SK-N-DZ (cell line): ENCODE measurements around the gene HUWE1.

ENCODE experiments used
- DNase-seq: peaks from one replicate; pipeline ENCODE4 v3.0.0-alpha.2; 2015; ENCODE audit warnings: low spot score

The HUWE1 gene

DNA sequence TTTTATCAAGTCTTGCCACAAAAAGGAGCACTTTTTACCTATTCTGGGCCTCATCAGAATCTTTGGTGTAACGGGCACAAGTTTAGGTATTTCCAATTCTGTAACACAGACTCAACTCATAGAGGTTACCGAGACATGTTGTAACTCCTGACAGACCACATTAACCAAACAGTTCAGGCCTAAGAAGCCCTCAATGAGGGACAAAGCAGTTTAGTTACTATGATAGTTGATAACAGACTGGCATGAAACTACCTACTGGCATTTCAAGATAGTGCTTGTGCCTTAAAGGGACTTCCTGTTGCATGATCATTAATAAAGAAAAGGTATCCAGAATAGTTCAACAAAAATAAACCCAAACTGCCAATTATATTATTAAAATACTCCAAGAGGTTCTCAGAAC lies 64.1 kb downstream of the HUWE1 start:
- no peak for DNase-seq

DNA sequence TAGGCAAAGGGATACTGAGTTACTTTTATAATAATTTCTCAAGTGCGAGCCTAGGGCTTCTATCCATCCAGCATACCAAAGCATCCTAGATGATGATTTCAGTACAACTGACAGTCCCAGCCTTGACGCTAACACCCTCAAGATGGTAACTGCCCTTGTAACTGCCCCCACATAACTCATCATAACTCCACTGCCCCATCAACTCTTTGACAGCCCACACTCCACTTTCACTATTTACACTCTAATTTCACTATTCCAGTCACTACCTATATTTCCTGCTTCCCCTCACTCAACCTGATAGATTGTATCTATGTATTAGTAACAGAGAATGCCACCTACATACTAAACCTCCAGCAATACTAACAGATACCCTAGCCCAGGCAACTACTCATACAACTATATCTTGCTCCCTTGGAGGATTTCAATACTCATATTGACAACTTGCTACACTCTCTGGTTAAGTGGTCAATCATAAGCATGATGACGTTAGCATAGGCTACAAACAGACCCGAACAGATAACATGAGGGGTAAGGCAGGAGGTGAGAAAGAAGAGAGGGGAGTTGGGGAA lies 65.0 kb downstream of the HUWE1 start:
- no peak for DNase-seq

DNA sequence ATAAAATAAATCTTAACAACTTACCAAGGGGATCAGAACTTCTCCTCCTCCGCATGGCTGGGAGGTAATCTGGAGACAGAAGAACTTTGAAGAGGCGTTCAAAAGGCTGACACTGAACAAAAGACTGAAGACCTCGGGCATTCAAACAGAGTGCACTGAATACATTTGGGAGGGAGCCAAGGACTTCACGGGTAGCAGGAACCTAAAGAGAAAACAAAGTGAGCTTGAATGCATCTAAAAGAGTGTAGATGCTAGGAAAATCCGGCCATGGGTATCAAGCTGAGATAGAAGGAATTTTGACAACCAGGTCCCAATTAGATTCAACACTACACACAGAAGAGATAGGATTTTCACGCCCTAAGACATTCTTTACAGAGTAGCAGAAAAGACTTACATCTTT lies 69.6 kb downstream of the HUWE1 start:
- no peak for DNase-seq

DNA sequence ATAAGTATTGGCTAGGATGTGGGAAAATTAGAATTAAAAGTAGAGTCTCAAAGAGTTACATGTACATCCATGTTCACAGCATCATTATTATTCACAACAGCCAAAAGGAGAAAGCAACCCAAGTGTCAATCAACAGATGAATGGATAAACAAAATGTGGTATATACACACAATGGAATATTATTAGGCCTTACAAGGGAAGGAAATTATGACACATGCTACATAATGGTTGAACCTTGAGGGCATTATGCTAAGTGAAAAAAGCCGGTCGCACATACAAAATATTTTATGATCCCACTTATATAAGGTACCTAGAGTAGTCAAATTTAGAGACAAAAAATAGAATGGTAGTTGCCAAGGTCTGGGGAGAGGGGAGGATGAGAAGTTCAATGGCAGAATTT lies 80.1 kb downstream of the HUWE1 start:
- no peak for DNase-seq

DNA sequence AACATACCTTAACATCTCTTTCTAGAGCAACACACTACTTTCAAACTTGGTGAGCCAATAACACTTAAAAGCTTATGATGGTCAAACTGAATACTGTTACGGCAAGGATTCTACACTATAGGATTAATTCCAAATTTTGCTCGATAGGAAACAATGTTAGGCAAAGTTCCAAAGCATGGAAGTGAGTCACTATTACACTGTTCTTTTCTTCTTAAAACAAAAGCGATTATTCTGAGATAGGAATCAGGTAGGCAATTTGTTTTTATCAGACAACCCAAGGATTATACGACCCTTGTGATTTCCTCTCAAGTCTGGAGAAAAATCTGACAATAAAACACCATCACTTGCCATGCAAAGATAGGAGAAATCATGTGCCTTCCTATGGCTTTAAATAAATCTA lies 81.5 kb downstream of the HUWE1 start:
- no peak for DNase-seq

DNA sequence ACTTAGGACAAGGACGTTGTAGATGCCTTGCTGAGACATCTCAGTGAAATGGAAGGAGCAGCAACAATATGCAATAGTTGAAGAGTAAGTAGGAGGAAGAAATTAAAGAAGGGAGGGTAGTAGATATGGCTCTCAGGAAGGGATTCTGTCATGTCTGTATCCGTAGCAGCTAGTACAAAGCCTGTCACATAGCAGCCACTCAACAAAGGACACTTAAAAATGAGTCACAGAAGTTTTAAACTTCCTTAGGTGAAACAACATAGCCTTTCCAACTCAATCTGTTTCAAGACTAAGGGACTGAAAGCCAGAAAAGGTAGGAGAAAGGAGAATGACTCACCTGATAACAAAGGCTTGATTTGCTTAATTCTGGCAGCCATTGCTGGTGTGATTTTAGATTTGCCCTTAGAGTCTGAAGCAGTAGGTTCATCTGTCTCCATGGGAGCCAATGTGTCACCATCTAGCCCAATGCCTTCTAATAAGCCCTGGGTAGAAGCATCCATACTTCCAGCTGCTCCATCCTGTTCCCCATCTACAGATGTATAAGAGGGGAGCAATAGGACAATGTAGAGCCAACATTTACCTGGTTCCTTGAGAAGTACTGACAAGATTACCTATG lies 86.6 kb downstream of the HUWE1 start:
- DNase-seq = no peak

DNA sequence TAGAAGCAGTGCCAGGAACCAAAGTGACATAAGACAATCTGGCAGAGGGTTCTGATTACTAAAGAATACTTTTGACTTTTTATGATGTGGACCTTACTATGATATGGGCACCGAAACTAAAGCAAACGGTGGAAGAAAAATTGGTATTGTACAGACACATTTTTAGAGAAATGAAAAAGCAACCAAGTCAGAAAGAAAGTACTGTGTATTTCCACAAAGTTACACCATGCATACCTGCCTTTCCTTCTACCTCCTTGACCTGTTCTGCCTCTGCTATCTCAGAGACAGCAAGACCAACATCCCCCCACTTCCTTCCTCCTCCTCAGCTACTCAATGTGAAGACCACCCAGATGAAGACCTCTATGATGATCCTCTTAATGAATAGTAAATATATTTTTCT lies 88.3 kb downstream of the HUWE1 start:
- DNase-seq = no peak

DNA sequence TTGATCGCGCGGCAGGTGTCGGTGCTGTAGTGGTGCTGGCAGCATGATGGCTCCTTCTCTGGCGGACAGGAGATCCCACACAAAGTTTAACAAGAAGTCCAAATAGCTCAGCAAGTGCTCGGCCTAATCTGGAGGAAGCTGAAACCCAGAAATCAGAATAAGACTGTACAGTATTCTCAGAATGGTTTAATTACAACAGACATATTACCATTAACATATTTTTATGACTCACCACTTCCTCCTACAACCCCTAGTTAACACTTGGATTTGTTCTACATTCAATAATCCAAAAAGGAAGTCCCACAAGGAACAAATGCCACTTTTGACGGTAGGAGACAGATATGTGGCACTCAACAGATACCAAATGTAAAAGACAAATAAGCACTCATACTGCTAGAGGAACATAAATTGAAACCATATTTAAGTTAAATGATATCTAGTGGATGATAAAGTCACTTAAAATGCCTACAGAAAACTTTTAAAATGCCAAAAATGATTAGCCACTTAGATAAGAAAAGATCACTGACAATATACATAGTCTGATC lies 91.2 kb downstream of the HUWE1 start:
- DNase-seq = no peak

DNA sequence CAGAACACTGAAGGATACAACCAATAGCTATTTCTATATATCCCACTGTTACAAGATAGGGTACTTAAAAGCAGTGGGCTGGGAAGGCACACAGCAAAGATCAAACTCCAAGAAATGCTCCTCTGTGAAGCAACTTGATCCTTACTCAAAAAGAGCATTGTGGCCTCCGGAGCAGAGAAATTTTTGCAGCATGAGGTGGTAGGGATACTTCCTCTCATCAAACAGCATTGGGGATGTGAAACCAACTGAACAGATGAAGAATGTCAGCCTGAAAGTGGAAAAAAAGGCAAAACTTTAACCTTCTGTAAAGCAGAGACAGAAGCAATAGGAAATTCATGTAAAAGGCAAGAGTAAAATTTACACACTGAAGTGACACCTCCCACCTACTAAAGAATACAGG lies 92.2 kb downstream of the HUWE1 start:
- DNase-seq = no peak

DNA sequence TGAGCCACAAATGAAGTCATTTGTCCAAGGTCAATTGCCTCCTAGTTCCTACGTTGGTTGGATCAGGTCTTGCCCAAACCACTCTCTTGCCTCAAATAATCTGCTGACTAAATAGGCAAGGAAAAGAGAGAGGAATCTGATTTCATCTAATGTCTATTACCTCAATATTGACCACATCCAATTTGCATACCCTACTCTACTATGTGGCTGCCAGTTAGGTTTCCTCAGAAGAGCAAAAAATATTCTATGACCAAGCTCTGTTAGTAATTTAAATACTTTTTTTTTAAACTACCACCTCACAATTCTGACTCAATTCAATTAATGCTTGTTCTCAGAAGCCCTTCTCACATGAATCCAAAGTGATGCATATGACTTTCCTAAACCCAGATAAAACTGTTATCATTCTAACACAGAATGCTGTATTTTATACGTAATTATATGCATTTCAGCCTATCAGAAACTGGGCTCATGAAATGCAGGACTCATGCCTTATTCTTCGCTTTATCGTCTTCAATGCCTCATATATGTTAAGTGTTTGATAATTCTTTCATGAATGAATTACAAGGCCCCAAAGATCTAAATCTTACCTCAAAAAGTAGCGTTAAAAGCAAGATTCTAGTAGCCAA lies 98.6 kb downstream of the HUWE1 start:
- DNase-seq = no peak

DNA sequence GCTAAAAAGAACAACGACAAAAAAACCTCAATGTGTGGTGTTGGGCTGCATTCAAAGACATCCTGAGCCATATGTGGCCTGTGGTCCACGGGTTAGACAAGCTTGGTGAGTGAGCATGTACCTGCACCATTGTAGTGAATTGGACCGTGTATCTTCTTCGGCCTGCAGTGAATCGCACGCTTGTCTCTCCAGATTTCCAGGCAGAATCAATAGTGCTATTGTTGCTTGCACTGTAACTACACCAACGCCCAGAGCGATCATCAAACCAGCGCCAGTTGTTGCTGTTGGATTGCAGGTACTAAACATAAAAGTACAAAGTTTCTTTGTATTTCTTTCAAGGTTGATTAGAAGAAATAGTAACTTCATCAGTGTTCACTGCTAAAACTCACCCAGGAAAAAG lies 101.6 kb downstream of the HUWE1 start:
- DNase-seq = no peak

DNA sequence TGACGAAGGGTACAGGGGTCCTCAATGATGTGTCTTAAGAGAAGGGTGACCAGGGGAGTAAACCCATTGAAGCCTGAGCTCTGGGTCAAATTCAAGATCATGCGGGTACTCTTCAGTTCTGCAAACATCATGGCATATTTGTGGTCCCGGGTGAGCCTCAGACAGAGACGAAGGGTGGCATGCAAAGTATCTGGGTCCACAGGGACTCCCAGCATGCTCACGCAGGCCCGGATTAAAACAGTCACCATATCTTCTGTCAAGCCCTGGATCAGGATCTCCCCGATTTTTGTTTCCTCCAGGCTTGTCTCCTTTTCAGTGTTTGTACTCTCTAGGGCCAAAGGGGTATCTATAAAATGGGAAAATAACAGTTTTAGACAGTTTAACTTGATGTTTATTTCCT lies 102.9 kb downstream of the HUWE1 start:
- DNase-seq = no peak

DNA sequence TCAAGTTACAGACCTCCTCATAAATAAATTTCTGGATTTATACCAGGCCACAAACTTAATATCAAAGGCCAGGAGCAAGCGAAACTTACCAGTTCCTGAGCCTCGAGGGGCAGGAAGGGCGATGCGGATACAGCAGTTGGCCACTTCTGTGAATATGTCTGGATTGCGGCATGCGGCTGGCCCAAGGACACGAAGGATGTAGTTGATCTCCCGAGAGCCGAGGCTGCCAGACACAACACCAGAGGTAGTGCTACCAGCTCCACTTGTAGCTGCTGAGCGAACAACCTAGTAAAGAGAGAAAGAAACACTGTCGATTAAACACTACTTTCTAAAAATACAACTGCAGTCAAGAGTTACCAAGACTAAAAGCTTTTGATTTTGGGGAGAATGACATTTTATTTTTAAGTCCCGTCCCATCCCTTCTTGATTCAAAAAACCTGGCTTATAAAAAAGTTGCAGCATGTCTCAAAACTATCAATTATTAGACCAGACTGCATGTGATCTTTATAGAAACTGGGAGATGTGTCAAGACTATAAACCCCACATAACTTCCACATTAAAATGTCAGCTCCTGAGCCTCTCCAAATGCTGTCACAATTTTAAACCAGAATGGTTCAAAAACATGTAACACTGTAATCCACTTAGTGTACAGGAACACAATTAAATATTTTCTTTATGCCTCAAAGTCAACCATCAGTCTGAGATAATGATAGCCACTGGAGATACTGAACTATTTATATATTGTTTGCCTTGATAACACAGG lies 105.6 kb downstream of the HUWE1 start:
- no peak for DNase-seq

DNA sequence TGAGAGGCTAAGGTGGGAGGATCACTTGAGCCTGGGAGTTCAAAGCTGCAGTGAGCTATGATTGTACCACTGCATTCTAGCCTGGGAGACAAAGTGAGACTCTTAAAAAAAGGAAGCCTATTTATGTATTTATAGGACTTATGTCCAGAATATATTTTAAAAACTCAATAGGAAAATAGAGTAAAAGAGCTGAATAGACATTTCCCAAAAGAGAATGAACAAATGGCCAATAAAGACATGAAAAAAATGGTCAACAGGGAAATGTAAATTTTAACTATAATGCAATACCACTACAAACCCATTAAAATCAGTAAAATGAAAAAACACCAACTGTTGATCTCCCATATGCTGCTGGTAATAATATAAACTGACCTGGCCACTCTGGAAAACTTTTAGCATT lies 115.0 kb downstream of the HUWE1 start:
- no peak for DNase-seq

DNA sequence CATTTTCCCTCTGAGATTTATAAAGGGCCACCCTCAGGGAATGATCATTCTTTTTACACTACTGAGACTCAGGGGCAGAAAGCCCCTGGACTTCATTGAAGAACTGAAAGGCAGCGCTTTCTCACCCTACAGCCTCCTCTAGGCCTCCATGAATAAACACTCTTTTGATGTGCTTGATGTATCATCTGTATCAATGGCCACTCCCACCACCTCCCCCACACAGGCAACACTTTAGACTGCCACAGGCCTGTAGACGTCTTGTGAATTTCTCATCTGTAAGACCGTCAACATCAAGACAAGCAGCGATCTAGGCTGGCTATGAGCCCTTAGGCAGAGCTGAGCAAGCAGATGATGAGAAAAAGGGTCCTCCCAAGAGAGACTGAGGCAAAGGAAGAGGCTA lies 123.2 kb downstream of the HUWE1 start:
- DNase-seq = no peak

DNA sequence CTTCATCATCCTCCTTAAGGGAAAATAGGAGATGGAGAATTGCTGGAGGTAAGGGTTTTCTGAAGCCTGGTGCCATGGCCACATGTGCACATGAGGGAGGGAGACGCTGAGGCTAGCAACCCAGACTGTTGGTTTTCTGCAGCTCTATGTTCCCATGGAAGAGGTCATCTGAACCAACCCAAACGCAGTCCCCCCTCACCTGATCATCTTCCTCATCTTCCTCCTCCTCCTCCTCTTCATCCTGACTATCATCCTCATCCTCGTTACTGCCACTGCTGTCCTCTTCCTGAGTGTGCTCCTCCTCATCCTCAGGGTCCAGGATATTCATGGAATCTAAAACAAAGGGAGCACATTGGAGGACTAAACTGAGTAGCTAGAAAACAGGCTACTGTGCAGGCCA lies 124.6 kb downstream of the HUWE1 start:
- no peak for DNase-seq

DNA sequence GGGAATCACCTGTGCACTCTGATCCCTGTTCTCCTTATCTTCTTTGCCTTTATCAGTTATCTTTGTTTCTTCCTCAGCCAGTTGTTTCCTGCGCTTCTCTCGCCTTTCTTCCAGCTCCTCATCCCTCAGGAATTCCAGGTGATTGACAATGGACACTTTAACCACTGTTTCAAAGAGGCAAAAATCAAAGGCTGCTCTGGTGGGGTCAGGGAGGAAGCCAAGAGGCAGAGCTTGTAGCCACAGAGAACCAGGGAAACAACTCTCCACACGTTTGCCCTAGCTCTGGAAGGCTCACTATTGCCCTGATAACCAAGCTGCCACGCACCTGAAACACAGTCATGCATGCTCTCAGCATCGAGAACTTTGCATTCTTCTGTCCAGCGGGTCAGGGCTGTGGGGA lies 127.9 kb downstream of the HUWE1 start:
- DNase-seq = no peak

DNA sequence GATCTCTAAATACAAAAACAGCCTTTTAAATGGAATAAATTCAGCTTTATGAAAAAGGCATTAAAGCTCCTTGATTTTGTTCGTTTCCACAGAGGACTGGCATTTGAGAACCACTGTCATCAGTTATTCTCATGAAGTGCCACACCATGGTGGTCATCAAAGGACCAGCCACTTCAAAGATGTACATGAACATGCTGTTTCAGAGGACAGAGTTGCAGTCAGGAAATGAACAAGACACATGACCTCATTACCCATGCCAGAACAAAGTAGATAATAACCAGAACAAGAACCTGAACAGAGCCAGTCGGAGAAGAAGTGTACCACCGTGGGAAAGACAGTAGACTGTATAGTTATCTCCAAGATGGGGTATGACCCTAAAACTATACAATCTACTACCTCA lies 129.7 kb downstream of the HUWE1 start:
- DNase-seq = no peak

DNA sequence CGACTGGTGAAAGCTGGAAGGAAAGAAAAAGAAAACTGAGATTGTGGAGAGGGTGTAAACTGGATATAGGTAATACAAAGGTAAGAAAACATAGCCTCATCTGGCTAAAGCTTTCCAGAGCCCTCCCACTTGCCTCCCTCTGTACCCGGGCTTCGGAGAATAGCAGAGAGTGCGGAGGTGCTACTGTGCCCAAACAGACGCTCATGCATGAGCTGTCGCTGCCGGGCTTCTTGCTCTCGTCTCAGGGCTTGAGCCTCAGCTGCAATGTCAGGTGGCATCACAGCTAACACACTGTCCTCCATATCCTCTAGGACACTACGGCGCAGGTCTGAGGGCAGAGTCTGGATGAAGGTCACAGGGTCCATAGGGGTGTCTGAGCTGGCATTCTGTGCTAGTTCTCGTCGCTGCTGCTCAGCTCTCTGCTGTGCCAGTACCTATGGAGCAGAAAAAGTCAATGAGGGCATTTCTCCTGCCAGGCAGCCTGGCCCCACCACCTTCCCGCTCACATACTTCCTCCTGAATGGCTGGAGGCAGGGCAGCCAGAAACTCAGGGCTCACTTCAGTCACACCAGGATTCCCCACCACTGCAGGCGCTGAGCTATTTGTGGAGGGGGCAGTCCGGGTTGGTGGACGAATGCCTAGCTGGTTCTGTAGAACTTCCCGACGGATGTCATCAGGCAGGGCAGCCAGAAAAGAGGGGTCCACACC lies 135.6 kb downstream of the HUWE1 start:
- DNase-seq = no peak

DNA sequence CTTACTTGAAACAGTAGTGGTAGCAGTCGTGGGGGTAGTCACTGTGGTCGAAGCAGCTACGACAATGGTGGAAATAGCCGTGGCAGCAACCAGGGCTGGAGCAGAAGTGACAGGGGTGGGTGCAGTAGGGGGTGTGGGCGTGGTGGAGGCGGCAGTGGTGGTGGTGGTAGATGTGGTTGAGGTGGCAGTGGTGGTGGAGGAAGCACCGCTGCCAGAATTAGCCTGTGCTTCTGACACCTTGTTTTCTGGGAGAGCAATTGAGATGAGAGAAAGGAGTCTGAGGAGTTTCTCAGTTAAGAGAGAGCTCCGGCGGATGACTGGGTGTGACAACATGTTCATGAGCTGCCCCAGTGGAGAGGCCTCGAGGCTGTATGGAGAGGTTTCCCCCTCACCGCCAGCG lies 138.9 kb downstream of the HUWE1 start:
- no peak for DNase-seq

DNA sequence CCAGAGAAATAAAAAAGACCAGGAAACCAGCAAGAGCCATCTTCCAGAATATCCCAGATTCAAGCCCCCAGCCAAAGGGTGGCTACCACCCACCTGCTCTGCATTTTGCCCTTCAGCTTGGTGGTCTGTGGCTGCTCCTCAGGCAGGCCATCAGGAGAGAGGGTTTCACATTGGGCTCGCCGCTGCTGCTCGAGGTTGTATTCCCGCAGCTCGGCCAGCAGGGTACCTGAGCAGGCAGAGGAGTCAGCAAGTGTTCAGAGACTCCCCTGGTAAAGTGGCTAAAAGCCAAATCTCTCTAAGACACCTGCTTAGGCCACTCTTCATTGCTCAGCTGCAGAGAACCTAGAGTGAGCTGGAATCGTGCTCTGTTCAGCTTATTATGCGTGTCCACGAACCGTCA lies 141.6 kb downstream of the HUWE1 start:
- DNase-seq = no peak

DNA sequence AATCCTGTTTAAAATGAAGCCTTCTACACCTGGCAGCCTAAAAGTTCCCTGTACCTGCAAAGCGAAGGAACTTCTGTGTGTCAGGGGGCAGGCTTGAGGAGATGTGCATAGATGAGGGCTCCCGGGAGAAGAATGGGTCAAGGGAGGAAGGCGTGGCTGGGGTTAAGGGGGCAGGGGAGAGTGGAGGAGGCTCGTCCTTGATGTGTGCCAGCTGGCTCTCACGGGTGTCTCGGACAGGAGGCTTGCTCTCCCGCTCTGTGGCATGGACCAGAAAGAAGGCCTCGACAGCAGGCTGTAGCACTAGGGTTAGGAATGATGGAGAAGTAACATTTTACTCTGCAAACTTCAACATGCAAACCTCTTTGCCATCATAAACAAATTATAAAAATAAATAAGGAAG lies 147.7 kb downstream of the HUWE1 start:
- no peak for DNase-seq
